HEK293 (cell line): ENCODE measurements around the gene CYP2A6.

ENCODE experiments used
- CTCF ChIA-PET: fragments of 350-600 bp; formaldehyde crosslinking; extraction: SDS; loops from one replicate; lab custom pipeline; 2021; ENCODE audit warnings: antibody characterized with exemption; lab: Yijun Ruan, JAX
- POLR2A ChIA-PET: fragments of 300-600 bp; formaldehyde crosslinking; extraction: SDS; loops from one replicate; lab custom pipeline; 2020; ENCODE audit warnings: antibody characterized with exemption, inconsistent platforms; lab: Yijun Ruan, JAX
- H3K27ac ChIP-seq: fragments of 200-500 bp; sonication (Bioruptor generic); 2 replicates; pipeline ENCODE4 v1.5.1; 2014; ENCODE audit warnings: low read depth, low read length, control low read depth, inconsistent platforms; ENCODE audit errors: extremely low read depth
- H3K36me3 ChIP-seq, 2 experiments: fragments of 200-500 bp in 1 of 2; sonication (Bioruptor generic) in 1 of 2; 1 replicate in 1 of 2; 2 replicates in 1 of 2; pipeline ENCODE4 v1.5.1; 2014 to 2017; ENCODE audit warnings: inconsistent platforms in 2 of 2, low read length in 2 of 2; ENCODE audit not compliant: control insufficient read depth in 2 of 2, insufficient read depth in 1 of 2
- H3K4me1 ChIP-seq: fragments of 200-500 bp; sonication (Bioruptor generic); 2 replicates; pipeline ENCODE4 v1.5.1; 2014; ENCODE audit warnings: mild to moderate bottlenecking, low read length, inconsistent platforms; ENCODE audit not compliant: control insufficient read depth, insufficient read depth
- H3K4me3 ChIP-seq: 2 replicates; pipeline ENCODE4 v1.5.1; 2011; ENCODE audit warnings: low read depth, mild to moderate bottlenecking, control low read depth, low read length, moderate library complexity
- H3K9me3 ChIP-seq: fragments of 200-500 bp; sonication (Bioruptor generic); 2 replicates; pipeline ENCODE4 v1.5.1; 2014; ENCODE audit warnings: low read depth, low read length, inconsistent platforms; ENCODE audit not compliant: control insufficient read depth, insufficient read depth
- BCL11A ChIP-seq: fragments of 450-650 bp; formaldehyde crosslinking; IDR thresholded peaks from 2 replicates; pipeline ENCODE4 v1.5.1; 2016; ENCODE audit warnings: low read depth, missing biosample characterization, missing genetic modification characterization
- HIC1 ChIP-seq: fragments of 450-650 bp; formaldehyde crosslinking; IDR thresholded peaks from 2 replicates; pipeline ENCODE4 v1.5.1; 2016; ENCODE audit warnings: missing biosample characterization, missing genetic modification characterization
- PATZ1 ChIP-seq: fragments of 450-650 bp; formaldehyde crosslinking; IDR thresholded peaks from 2 replicates; pipeline ENCODE4 v1.5.1; 2016; ENCODE audit warnings: missing biosample characterization, missing genetic modification characterization
- SP3 ChIP-seq: fragments of 450-650 bp; formaldehyde crosslinking; IDR thresholded peaks from 2 replicates; pipeline ENCODE4 v1.5.1; 2016; ENCODE audit warnings: missing biosample characterization, missing genetic modification characterization
- WT1 ChIP-seq: fragments of 450-650 bp; formaldehyde crosslinking; IDR thresholded peaks from 2 replicates; pipeline ENCODE4 v1.5.1; 2016; ENCODE audit warnings: missing biosample characterization, missing genetic modification characterization
- ZBTB10 ChIP-seq: fragments of 450-650 bp; formaldehyde crosslinking; IDR thresholded peaks from 2 replicates; pipeline ENCODE4 v1.5.1; 2016; ENCODE audit warnings: missing biosample characterization, missing genetic modification characterization
- ZBTB17 ChIP-seq: fragments of 450-650 bp; formaldehyde crosslinking; IDR thresholded peaks from 2 replicates; pipeline ENCODE4 v1.5.1; 2016; ENCODE audit warnings: missing biosample characterization, missing genetic modification characterization
- ZBTB48 ChIP-seq: fragments of 450-650 bp; formaldehyde crosslinking; IDR thresholded peaks from 2 replicates; pipeline ENCODE4 v1.5.1; 2016; ENCODE audit warnings: missing biosample characterization, missing genetic modification characterization
- ZBTB8A ChIP-seq: fragments of 450-650 bp; formaldehyde crosslinking; IDR thresholded peaks from 2 replicates; pipeline ENCODE4 v1.5.1; 2016; ENCODE audit warnings: missing biosample characterization, missing genetic modification characterization
- ZIC2 ChIP-seq: fragments of 450-650 bp; formaldehyde crosslinking; IDR thresholded peaks from 2 replicates; pipeline ENCODE4 v1.5.1; 2016; ENCODE audit warnings: missing biosample characterization, missing genetic modification characterization
- ZNF362 ChIP-seq: fragments of 450-650 bp; formaldehyde crosslinking; IDR thresholded peaks from 2 replicates; pipeline ENCODE4 v1.5.1; 2016; ENCODE audit warnings: missing biosample characterization, missing genetic modification characterization
- ZNF366 ChIP-seq: fragments of 450-650 bp; formaldehyde crosslinking; conservative IDR thresholded peaks from 2 replicates; pipeline ENCODE4 v1.5.1; 2016; ENCODE audit warnings: missing biosample characterization, missing genetic modification characterization
- ZNF473 ChIP-seq: fragments of 450-650 bp; formaldehyde crosslinking; IDR thresholded peaks from 2 replicates; pipeline ENCODE4 v1.5.1; 2017; ENCODE audit warnings: missing biosample characterization, missing genetic modification characterization
- ZNF521 ChIP-seq: fragments of 450-650 bp; formaldehyde crosslinking; IDR thresholded peaks from 2 replicates; pipeline ENCODE4 v1.5.1; 2017; ENCODE audit warnings: missing biosample characterization, mild to moderate bottlenecking, missing genetic modification characterization
- ZNF580 ChIP-seq: fragments of 450-650 bp; formaldehyde crosslinking; IDR thresholded peaks from 2 replicates; pipeline ENCODE4 v1.5.1; 2016; ENCODE audit warnings: missing biosample characterization, missing genetic modification characterization
- ZNF658 ChIP-seq: fragments of 450-650 bp; formaldehyde crosslinking; IDR thresholded peaks from 2 replicates; pipeline ENCODE4; 2016; ENCODE audit warnings: missing biosample characterization, missing genetic modification characterization
- ZXDB ChIP-seq: fragments of 450-650 bp; formaldehyde crosslinking; IDR thresholded peaks from 2 replicates; pipeline ENCODE4 v1.5.1; 2016; ENCODE audit warnings: missing biosample characterization, missing genetic modification characterization

Gene CYP2A6

GRCh38 chr19:40802300-40803169 lies 47.7 kb downstream of the CYP2A6 start (continued):
- TF ChIP-seq ZBTB8A (tag by site-specific recombination) (0 out of 2 replicates have a peak, but pooled peaks have one; percentile 16), ZNF521 (no peak), BCL11A (tag by site-specific recombination) (no peak), ZBTB17 (peak; percentile 73)

GRCh38 chr19:40801426-40802299 lies 48.6 kb downstream of the CYP2A6 start:
- Histone ChIP-seq H3K9me3 (no peaks in the 10 kb centered on the region), H3K4me3 (no peak overlapping the region), H3K36me3 (peaks cover 35 to 52% of the 10 kb centered on the region in 2 experiments), H3K27ac (peak overlapping the region; percentile 67; the same call in 1 of the 2 replicates), H3K4me1 (peaks cover 72% of the 10 kb centered on the region)
- peak; percentile 56; the same call in 1 of the 2 replicates for TF ChIP-seq ZBTB10
- no peak for TF ChIP-seq ZNF580 (tag by site-specific recombination)
- peak; percentile 56; the same call in 1 of the 2 replicates for TF ChIP-seq ZBTB48 (tag by site-specific recombination)
- 0 out of 2 replicates have a peak, but pooled peaks have one; percentile 8 for TF ChIP-seq SP3
- TF ChIP-seq WT1 = peak; percentile 68
- TF ChIP-seq ZNF362 (tag by site-specific recombination) = peak; percentile 94
- peak; percentile 51; the same call in 1 of the 2 replicates for TF ChIP-seq ZNF366
- peak; percentile 68 for TF ChIP-seq ZIC2 (tag by site-specific recombination)
- TF ChIP-seq HIC1 = 0 out of 2 replicates have a peak, but pooled peaks have one; percentile 17
- TF ChIP-seq ZNF658 (tag by site-specific recombination) = no peak
- TF ChIP-seq ZXDB = 0 out of 2 replicates have a peak, but pooled peaks have one; percentile 21
- TF ChIP-seq ZNF473 (tag by site-specific recombination) = no peak
- TF ChIP-seq PATZ1 = peak; percentile 23
- POLR2A ChIA-PET = interaction anchor here (0.5 to 8.6 kb wide), 8 partner anchors 20 to 203 kb away, joined by 3 to 86 read pairs (median 6); partner anchors contain the start of genes ACTMAP, RAB4B and SNRPA
- CTCF ChIA-PET = interaction anchor here (0.8 to 1.1 kb wide), 5 partner anchors 8 to 174 kb away, joined by 3 to 4 read pairs (median 3); no protein-coding TSS in a partner anchor
